H1 (cell line): ENCODE data around the gene INPP5A. TPM values are rescaled to one million over a fixed set of nuclear protein-coding genes. Genes with fewer than 3 reads are reported as not detected.

Source experiments
- CTCF ChIA-PET: fragments of 300-600 bp; sonication (Branson Sonifier 250); formaldehyde crosslinking; loops from one replicate; lab custom pipeline; 2021; ENCODE audit not compliant: partially characterized antibody; lab: Charles Lee
- POLR2A ChIA-PET: fragments of 300-600 bp; sonication (Branson Sonifier 250); formaldehyde crosslinking; loops from one replicate; lab custom pipeline; 2021; ENCODE audit warnings: inconsistent platforms; ENCODE audit not compliant: partially characterized antibody; lab: Charles Lee
- DNase-seq, 2 experiments: peaks; one replicate each; pipeline versions ENCODE4 v3.0.0 to v3.0.0-alpha.2; 2010 to 2022; ENCODE audit warnings: low spot score in 2 of 2, low read depth in 1 of 2, mixed read lengths in 1 of 2
- FAIRE-seq: peaks from 2 replicates; lab custom pipeline; 2011; peaks lifted over from hg19 to GRCh38; lab: Jason Lieb, UNC
- H2AFZ ChIP-seq: 2 replicates; pipeline ENCODE4 v1.8.1; 2012; ENCODE audit warnings: low read length, inconsistent platforms
- H2AK5ac ChIP-seq: 2 replicates; pipeline ENCODE4 v1.6.1; 2013; ENCODE audit warnings: low read depth, low read length
- H2BK120ac ChIP-seq: replicated peaks from 2 replicates; pipeline ENCODE3; 2013; ENCODE audit warnings: low read depth, low read length, inconsistent platforms
- H2BK12ac ChIP-seq: 2 replicates; pipeline ENCODE4 v1.6.1; 2013; ENCODE audit warnings: low read depth, low read length
- H2BK15ac ChIP-seq: 2 replicates; pipeline ENCODE4 v1.6.1; 2013; ENCODE audit warnings: low read length
- H2BK20ac ChIP-seq: 2 replicates; pipeline ENCODE4 v1.6.1; 2013; ENCODE audit warnings: low read length
- H2BK5ac ChIP-seq: 2 replicates; pipeline ENCODE4 v1.6.1; 2013; ENCODE audit warnings: low read depth, low read length
- H3K14ac ChIP-seq: 2 replicates; pipeline ENCODE4 v1.6.1; 2013; ENCODE audit warnings: inconsistent platforms; ENCODE audit not compliant: insufficient read length
- H3K18ac ChIP-seq: 2 replicates; pipeline ENCODE4 v1.6.1; 2013; ENCODE audit warnings: low read length; ENCODE audit errors: extremely low read depth
- H3K23ac ChIP-seq: 2 replicates; pipeline ENCODE4 v1.6.1; 2013; ENCODE audit warnings: inconsistent platforms; ENCODE audit not compliant: insufficient read length
- H3K23me2 ChIP-seq: 2 replicates; pipeline ENCODE4 v1.6.1; 2013; ENCODE audit warnings: low read depth, low read length
- H3K27ac ChIP-seq: 2 replicates; pipeline ENCODE4 v1.6.1; 2011; ENCODE audit warnings: low read depth, low read length, inconsistent platforms
- H3K27me3 ChIP-seq, 4 experiments: replicated peaks in 1 of 4; 1 replicate in 1 of 4; 2 replicates in 3 of 4; pipeline versions ENCODE4 v1.6.1 to v1.8.1; 2011 to 2013; ENCODE audit warnings: low read length in 3 of 4, mild to moderate bottlenecking in 3 of 4, inconsistent platforms in 2 of 4, mixed read lengths in 2 of 4, moderate library complexity in 1 of 4; ENCODE audit not compliant: control insufficient read depth in 3 of 4, insufficient read depth in 3 of 4; ENCODE audit errors: extremely low read depth in 1 of 4
- H3K36me3 ChIP-seq, 4 experiments: 2 replicates each; pipeline versions ENCODE4 v1.6.1 to v1.8.1; 2011 to 2013; ENCODE audit warnings: mild to moderate bottlenecking in 4 of 4, low read length in 3 of 4, moderate library complexity in 2 of 4, control low read depth in 1 of 4, inconsistent platforms in 1 of 4; ENCODE audit not compliant: insufficient read depth in 4 of 4, control insufficient read depth in 2 of 4
- H3K4ac ChIP-seq: replicated peaks from 2 replicates; pipeline ENCODE3; 2013; ENCODE audit warnings: low read length, low read depth, mixed read lengths, inconsistent platforms; ENCODE audit not compliant: insufficient read length
- H3K4me1 ChIP-seq, 4 experiments: replicated peaks in 1 of 4; 1 replicate in 1 of 4; 2 replicates in 3 of 4; pipeline versions ENCODE4 v1.6.1 to v1.8.1; 2011 to 2013; ENCODE audit warnings: low read length in 3 of 4, inconsistent platforms in 2 of 4, mixed read lengths in 1 of 4; ENCODE audit not compliant: insufficient read depth in 4 of 4, control insufficient read depth in 3 of 4
- H3K4me2 ChIP-seq, 2 experiments: 2 replicates each; pipeline versions ENCODE4 v1.6.1 to v1.8.1; 2011 to 2013; ENCODE audit warnings: low read depth in 2 of 2, low read length in 2 of 2, control low read depth in 1 of 2, inconsistent platforms in 1 of 2, mild to moderate bottlenecking in 1 of 2; ENCODE audit not compliant: insufficient read depth in 1 of 2
- H3K4me3 ChIP-seq, 4 experiments: fragments of 200-600, 300-600 bp in 1 of 4; sonication (generic), shearing (Covaris generic), sonication (Bioruptor Twin) in 1 of 4; 2 replicates each; pipeline versions ENCODE4 v1.5.1 to v1.8.1; 2011 to 2016; ENCODE audit warnings: low read length in 4 of 4, low read depth in 3 of 4, control low read depth in 2 of 4, inconsistent platforms in 2 of 4, mild to moderate bottlenecking in 2 of 4, mixed read lengths in 1 of 4, moderate library complexity in 1 of 4; ENCODE audit not compliant: insufficient read depth in 2 of 4; ENCODE audit errors: extremely low read depth in 1 of 4
- H3K56ac ChIP-seq: replicated peaks from 2 replicates; pipeline ENCODE3; 2013; ENCODE audit warnings: low read depth, mild to moderate bottlenecking, mixed read lengths, low read length, inconsistent platforms; ENCODE audit not compliant: insufficient read length
- H3K79me1 ChIP-seq: 2 replicates; pipeline ENCODE4 v1.6.1; 2013; ENCODE audit warnings: low read depth, low read length, control low read depth
- H3K79me2 ChIP-seq, 2 experiments: 2 replicates each; pipeline versions ENCODE4 v1.6.1 to v1.8.1; 2012 to 2013; ENCODE audit warnings: low read length in 2 of 2, mild to moderate bottlenecking in 2 of 2, inconsistent platforms in 1 of 2; ENCODE audit not compliant: insufficient read depth in 2 of 2, control insufficient read depth in 1 of 2
- H3K9ac ChIP-seq, 4 experiments: replicated peaks in 1 of 4; 1 replicate in 1 of 4; 2 replicates in 3 of 4; pipeline versions ENCODE4 v1.6.1 to v1.8.1; 2011 to 2013; ENCODE audit warnings: low read depth in 3 of 4, low read length in 3 of 4, control low read depth in 2 of 4, mild to moderate bottlenecking in 2 of 4, moderate library complexity in 2 of 4, inconsistent platforms in 1 of 4; ENCODE audit errors: extremely low read depth in 1 of 4
- H3K9me3 ChIP-seq, 2 experiments: 2 replicates each; pipeline versions ENCODE4 v1.6.1 to v1.8.1; 2012 to 2013; ENCODE audit warnings: mild to moderate bottlenecking in 2 of 2, moderate library complexity in 2 of 2, control low read depth in 1 of 2, inconsistent platforms in 1 of 2, low read depth in 1 of 2, low read length in 1 of 2, mixed read lengths in 1 of 2; ENCODE audit not compliant: insufficient read depth in 2 of 2
- H4K20me1 ChIP-seq, 2 experiments: replicated peaks in 1 of 2; 2 replicates each; pipeline versions ENCODE3 to v1.8.1; 2011 to 2013; ENCODE audit warnings: inconsistent platforms in 2 of 2, low read length in 2 of 2, mild to moderate bottlenecking in 1 of 2; ENCODE audit not compliant: insufficient read depth in 2 of 2, control insufficient read depth in 1 of 2
- H4K5ac ChIP-seq: 2 replicates; pipeline ENCODE4 v1.6.1; 2013; ENCODE audit warnings: low read length, low read depth, mixed read lengths, inconsistent platforms; ENCODE audit not compliant: insufficient read length
- H4K8ac ChIP-seq: 2 replicates; pipeline ENCODE4 v1.8.0; 2013; ENCODE audit warnings: mild to moderate bottlenecking, moderate library complexity, low read length, inconsistent platforms; ENCODE audit not compliant: insufficient read depth; ENCODE audit errors: extremely low read depth
- H4K91ac ChIP-seq: replicated peaks from 2 replicates; pipeline ENCODE3; 2013; ENCODE audit warnings: low read length, mixed read lengths, inconsistent platforms; ENCODE audit not compliant: insufficient read length
- ASH2L ChIP-seq: fragments of 200-600, 300-600 bp; sonication (generic); IDR thresholded peaks from one replicate; pipeline ENCODE4 v1.7.1; 2017; ENCODE audit warnings: low read length
- BACH1 ChIP-seq: IDR thresholded peaks from 2 replicates; pipeline ENCODE4 v1.6.1; 2012; ENCODE audit warnings: low read length, improper control_type of control experiment
- CEBPB ChIP-seq: IDR thresholded peaks from 2 replicates; pipeline ENCODE4 v1.6.1; 2012; ENCODE audit warnings: low read depth, low read length
- NANOG ChIP-seq: IDR thresholded peaks from 2 replicates; pipeline ENCODE4 v1.6.1; 2011; ENCODE audit warnings: low read length, low read depth, mild to moderate bottlenecking, inconsistent platforms; ENCODE audit not compliant: insufficient read depth, poor library complexity, severe bottlenecking
- POU5F1 ChIP-seq: IDR thresholded peaks from 2 replicates; pipeline ENCODE4 v1.6.1; 2011; ENCODE audit warnings: low read depth, mild to moderate bottlenecking, low read length, moderate library complexity
- RAD21 ChIP-seq, 2 experiments: IDR thresholded peaks in 1 of 2; conservative IDR thresholded peaks in 1 of 2; 2 replicates each; pipeline ENCODE4 v1.6.1; 2011; ENCODE audit warnings: low read depth in 2 of 2, low read length in 2 of 2, improper control_type of control experiment in 1 of 2, inconsistent platforms in 1 of 2, mild to moderate bottlenecking in 1 of 2, moderate library complexity in 1 of 2
- SAP30 ChIP-seq: fragments of 300-600 bp; sonication (generic); IDR thresholded peaks from 2 replicates; pipeline ENCODE4 v1.7.1; 2012; ENCODE audit warnings: low read length, moderate library complexity, mild to moderate bottlenecking, inconsistent platforms; ENCODE audit not compliant: insufficient read depth, insufficient replicate concordance
- SIRT6 ChIP-seq: IDR thresholded peaks from one replicate; pipeline ENCODE4 v1.7.1; 2012; ENCODE audit warnings: low read length, inconsistent platforms
- SIX5 ChIP-seq: IDR thresholded peaks from 2 replicates; pipeline ENCODE4 v1.6.1; 2011; ENCODE audit warnings: mild to moderate bottlenecking, low read depth, low read length
- SP2 ChIP-seq: IDR thresholded peaks from 2 replicates; pipeline ENCODE4 v1.6.1; 2012; ENCODE audit warnings: mild to moderate bottlenecking, low read length, inconsistent platforms
- SUZ12 ChIP-seq: fragments of 200-600 bp; sonication (generic); IDR thresholded peaks from 2 replicates; pipeline ENCODE4 v1.6.1; 2012; ENCODE audit warnings: mild to moderate bottlenecking, inconsistent platforms, low read length, moderate library complexity, mixed read lengths
- TAF7 ChIP-seq: optimal IDR thresholded peaks from 2 replicates; pipeline ENCODE3; 2011; ENCODE audit warnings: low read depth, mild to moderate bottlenecking, inconsistent platforms, low read length, moderate library complexity, borderline replicate concordance
- TCF12 ChIP-seq: IDR thresholded peaks from 2 replicates; pipeline ENCODE4 v1.6.1; 2011; ENCODE audit warnings: low read depth, mild to moderate bottlenecking, low read length
- WGBS, 2 experiments: shearing (Covaris generic) in 1 of 2; methylation state at CpG; one replicate each; pipeline versions ENCODE4 v1.1.6 to v1.1.7; 2013 to 2015; ENCODE audit warnings: low lambda C conversion rate in 2 of 2, mixed read lengths in 2 of 2, inconsistent platforms in 1 of 2, low coverage in 1 of 2, missing lambda C conversion rate in 1 of 2; ENCODE audit not compliant: insufficient replicate concordance in 2 of 2, insufficient coverage in 1 of 2, insufficient read length in 1 of 2; ENCODE audit errors: extremely low coverage in 1 of 2, missing lambda C conversion rate in 1 of 2; 5-methylcytosine and 5-hydroxymethylcytosine counted together
- polyA plus RNA-seq, 7 experiments: library from polyadenylated mRNA; depleted of rRNA in 3 of 7; stranded (reverse) in 5 of 7; unstranded in 2 of 7; fragments of >200 nt in 5 of 7; fragments of 200-250 nt in 2 of 7; gene quantifications; 1 replicate in 5 of 7; 2 replicates in 1 of 7; 4 replicates in 1 of 7; pipeline versions ENCODE4 v1.2.1 to v1.2.3, GENCODE V29; 2011 to 2013; ENCODE audit warnings: missing spikeins in 2 of 7, mixed read lengths in 2 of 7
- total RNA-seq: library from RNA; stranded (reverse); fragmentation: NEBNext Ultra II Directional; extraction: Animal tissue kit (Norgen Biotek cat#: 25700); gene quantifications from 2 replicates; pipeline ENCODE4 v1.2.1, GENCODE V29; 2021
- TF ChIP-seq, protein P1 (sequence below): IDR thresholded peaks from 2 replicates; pipeline ENCODE4 v1.6.1; 2012; ENCODE audit warnings: inconsistent platforms

The INPP5A gene
- total and polyA plus RNA-seq, 2 of the 8 experiments (the other 6 are each of a cell fraction or from before 2014, with no cell fraction given), result 19.7 to 27.5 TPM

DNA sequence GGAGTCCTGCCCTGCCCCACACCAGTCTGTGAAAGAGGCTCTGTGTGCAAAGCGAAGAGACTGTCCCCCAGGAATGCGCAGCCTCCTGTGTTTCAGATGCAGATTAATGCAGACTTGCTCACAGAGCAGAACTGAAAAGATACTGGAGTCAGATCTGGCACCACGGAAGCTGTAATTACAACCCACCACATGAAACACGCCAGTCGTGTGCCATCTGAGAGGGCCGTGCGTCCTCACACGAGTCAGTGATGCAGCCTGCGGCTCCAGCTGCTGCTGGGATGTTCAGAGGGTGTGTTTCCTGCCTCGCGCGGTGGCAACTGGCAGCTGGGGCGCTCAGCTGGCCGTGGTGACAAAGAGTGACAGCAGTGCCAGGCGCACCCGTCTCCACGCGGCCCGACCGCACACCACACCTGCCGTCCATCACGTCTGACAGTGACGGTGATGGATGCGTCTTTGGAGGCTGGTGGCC is 198.4 kb downstream of the INPP5A start:
- WGBS, 2 experiments, result 89% methylated on average over 24 of the region's 24 CpGs; no CpG with 5 or more reads in 1 of the 2 experiments
- ChIA-PET CTCF (no interaction called here), POLR2A (no interaction called here)
- Histone ChIP-seq H3K56ac (no peak overlapping the region), H3K18ac (no peak overlapping the region; the same call in 1 of the 2 replicates), H4K20me1 (peaks cover 2 to 10% of the 10 kb centered on the region in 2 experiments), H3K4ac (no peak overlapping the region), H2BK15ac (no peak overlapping the region), H2AFZ (no peak overlapping the region), H3K14ac (no peak overlapping the region), H4K5ac (no peak overlapping the region), H2BK5ac (no peak overlapping the region; the same call in 1 of the 2 replicates), H2BK12ac (no peak overlapping the region), H3K27ac (no peak overlapping the region), H3K79me1 (no peaks in the 10 kb centered on the region), H2BK20ac (no peak overlapping the region), H3K23me2 (no peaks in the 10 kb centered on the region), H3K9me3 (no peaks in the 10 kb centered on the region), H2AK5ac (no peak overlapping the region), H4K8ac (no peak overlapping the region), H3K4me1 (no peaks in the 10 kb centered on the region; a peak in 1 of 7 replicates), H2BK120ac (no peak overlapping the region), H3K4me3 (no peak overlapping the region), H3K79me2 (no peaks in the 10 kb centered on the region), H3K23ac (no peak overlapping the region), H3K27me3 (no peaks in the 10 kb centered on the region), H3K9ac (no peak overlapping the region; a peak in 1 of 7 replicates), H3K36me3 (no peaks in the 10 kb centered on the region), H3K4me2 (no peak overlapping the region), H4K91ac (no peak overlapping the region)
- FAIRE-seq, result no peak
- no peak for DNase-seq
- TF ChIP-seq SAP30 (no peak), RAD21 (IDR thresholded peaks at IDR 0.05 in 1 of 2, conservative IDR thresholded peaks at IDR 0.05 in 1 of 2; ENCODE audit: low read depth in 2 of 2, low read length in 2 of 2) (no peak), SP2 (no peak), SIX5 (no peak), ASH2L (no peak), TAF7 (no peak), CEBPB (no peak), BACH1 (no peak), NANOG (no peak), SUZ12 (no peak), POU5F1 (no peak), TCF12 (no peak), SIRT6 (no peak)
- TF ChIP-seq, protein P1, sequence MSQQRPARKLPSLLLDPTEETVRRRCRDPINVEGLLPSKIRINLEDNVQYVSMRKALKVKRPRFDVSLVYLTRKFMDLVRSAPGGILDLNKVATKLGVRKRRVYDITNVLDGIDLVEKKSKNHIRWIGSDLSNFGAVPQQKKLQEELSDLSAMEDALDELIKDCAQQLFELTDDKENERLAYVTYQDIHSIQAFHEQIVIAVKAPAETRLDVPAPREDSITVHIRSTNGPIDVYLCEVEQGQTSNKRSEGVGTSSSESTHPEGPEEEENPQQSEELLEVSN, result no peak
